Fibroblast of pulmonary artery (primary cell): Measurements from ENCODE around the gene DCST1.

Source experiments
- DNase-seq: peaks from one replicate; pipeline ENCODE4 v3.0.0-alpha.2; 2010; ENCODE audit warnings: low read depth
- H3K4me3 ChIP-seq: replicated peaks from 2 replicates; pipeline ENCODE4 v1.5.1; 2011; ENCODE audit warnings: low read depth, mild to moderate bottlenecking, control low read depth, low read length, moderate library complexity
- TF ChIP-seq, protein P1 (sequence below): IDR thresholded peaks from 2 replicates; pipeline ENCODE4 v1.5.1; 2011; ENCODE audit warnings: mild to moderate bottlenecking, control low read depth, low read length, inconsistent platforms; ENCODE audit errors: missing control alignments

Gene DCST1

GRCh38 chr1:155040358-155041093, 6.9 kb downstream of the DCST1 start:
- TF ChIP-seq, protein P1, sequence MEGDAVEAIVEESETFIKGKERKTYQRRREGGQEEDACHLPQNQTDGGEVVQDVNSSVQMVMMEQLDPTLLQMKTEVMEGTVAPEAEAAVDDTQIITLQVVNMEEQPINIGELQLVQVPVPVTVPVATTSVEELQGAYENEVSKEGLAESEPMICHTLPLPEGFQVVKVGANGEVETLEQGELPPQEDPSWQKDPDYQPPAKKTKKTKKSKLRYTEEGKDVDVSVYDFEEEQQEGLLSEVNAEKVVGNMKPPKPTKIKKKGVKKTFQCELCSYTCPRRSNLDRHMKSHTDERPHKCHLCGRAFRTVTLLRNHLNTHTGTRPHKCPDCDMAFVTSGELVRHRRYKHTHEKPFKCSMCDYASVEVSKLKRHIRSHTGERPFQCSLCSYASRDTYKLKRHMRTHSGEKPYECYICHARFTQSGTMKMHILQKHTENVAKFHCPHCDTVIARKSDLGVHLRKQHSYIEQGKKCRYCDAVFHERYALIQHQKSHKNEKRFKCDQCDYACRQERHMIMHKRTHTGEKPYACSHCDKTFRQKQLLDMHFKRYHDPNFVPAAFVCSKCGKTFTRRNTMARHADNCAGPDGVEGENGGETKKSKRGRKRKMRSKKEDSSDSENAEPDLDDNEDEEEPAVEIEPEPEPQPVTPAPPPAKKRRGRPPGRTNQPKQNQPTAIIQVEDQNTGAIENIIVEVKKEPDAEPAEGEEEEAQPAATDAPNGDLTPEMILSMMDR, result no peak
- DNase-seq, result no peak
- no peak overlapping the region for H3K4me3 ChIP-seq

DNA sequence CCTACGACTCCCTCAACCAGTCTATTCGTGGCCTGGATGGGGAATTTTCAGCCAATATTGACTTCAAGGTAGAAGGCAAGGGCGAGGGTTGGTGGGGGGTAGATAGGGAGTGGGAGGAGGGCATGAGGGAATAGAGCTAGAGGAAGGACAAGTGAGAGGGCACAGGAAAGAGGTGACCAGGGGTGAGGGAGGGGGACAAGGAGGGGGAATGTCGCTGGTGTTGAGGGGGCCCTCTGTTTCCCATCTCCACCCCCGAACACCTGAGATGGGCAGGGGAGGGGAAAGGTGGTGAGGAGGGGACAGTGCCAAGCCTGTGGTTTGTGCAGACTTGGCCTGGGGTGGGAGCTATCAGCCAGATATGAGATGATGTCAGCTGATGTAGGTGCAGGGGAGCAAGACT, 9.2 kb downstream of the DCST1 start:
- TF ChIP-seq, protein P1, result no peak
- no peak for DNase-seq
- H3K4me3 ChIP-seq, result no peak overlapping the region

DNA sequence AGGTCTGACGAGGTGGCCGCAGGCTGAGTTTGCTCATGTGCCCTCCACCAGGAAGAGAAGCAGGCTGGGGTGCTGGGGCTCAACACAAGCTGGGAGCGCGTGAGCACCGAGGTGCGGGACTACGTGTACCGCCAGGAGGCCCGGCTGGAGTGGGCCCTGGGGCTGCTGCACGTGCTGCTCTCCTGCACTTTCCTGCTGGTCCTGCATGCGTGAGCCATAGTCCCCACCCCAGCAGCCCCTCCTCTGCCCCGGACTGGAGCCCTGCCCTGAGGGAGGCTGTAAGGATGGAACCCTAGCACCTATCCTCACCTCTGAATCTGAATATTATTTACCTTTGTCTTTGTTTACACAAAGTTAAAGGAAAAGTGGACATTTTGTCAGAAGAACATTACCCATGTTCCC, 9.7 kb downstream of the DCST1 start:
- no peak for DNase-seq
- H3K4me3 ChIP-seq, result no peak overlapping the region
- TF ChIP-seq, protein P1, result no peak

DNA sequence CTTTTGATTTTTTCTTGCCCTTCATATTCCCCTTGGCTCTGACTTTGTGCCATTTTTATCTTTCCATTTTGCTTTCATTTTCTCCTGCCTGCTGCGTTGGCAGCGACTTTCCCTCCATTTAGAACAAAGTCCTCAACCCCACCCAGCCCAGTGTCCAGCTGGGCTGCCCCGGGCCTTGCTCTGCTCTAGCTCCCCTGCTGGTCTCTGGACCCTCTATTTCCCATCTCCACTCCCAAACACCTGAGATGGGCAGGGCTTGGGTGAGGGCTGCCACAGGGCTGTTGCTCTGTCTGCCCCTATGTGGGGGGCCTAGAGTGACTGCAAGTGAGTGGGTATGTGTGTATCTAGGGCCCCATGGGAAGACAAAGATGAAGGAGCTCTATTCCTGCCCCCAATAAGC, 10.2 kb downstream of the DCST1 start:
- TF ChIP-seq, protein P1, result no peak
- DNase-seq, result no peak
- H3K4me3 ChIP-seq, result no peak overlapping the region

- DNase-seq, result no peak
- TF ChIP-seq, protein P1, result no peak
- no peak overlapping the region for H3K4me3 ChIP-seq
These were observed 10.7 kb downstream of the DCST1 start for GRCh38 chr1:155044365-155044764.

- no peak overlapping the region for H3K4me3 ChIP-seq
- TF ChIP-seq, protein P1, result peak; percentile 84
- peak; percentile 86 for DNase-seq
These were observed 11.4 kb downstream of the DCST1 start for GRCh38 chr1:155044812-155045657.
